GM12874 (cell line): Measurements from ENCODE around the gene FAM229B.

Source experiments
- TF ChIP-seq, protein P1 (sequence below): IDR thresholded peaks from 2 replicates; pipeline ENCODE4 v1.5.1; 2011; ENCODE audit warnings: low read depth, mild to moderate bottlenecking, control low read depth, low read length, moderate library complexity; ENCODE audit not compliant: insufficient read depth

The FAM229B gene

GRCh38 chr6:112085286-112086065, 1.9 kb upstream of the FAM229B start:
- TF ChIP-seq, protein P1, sequence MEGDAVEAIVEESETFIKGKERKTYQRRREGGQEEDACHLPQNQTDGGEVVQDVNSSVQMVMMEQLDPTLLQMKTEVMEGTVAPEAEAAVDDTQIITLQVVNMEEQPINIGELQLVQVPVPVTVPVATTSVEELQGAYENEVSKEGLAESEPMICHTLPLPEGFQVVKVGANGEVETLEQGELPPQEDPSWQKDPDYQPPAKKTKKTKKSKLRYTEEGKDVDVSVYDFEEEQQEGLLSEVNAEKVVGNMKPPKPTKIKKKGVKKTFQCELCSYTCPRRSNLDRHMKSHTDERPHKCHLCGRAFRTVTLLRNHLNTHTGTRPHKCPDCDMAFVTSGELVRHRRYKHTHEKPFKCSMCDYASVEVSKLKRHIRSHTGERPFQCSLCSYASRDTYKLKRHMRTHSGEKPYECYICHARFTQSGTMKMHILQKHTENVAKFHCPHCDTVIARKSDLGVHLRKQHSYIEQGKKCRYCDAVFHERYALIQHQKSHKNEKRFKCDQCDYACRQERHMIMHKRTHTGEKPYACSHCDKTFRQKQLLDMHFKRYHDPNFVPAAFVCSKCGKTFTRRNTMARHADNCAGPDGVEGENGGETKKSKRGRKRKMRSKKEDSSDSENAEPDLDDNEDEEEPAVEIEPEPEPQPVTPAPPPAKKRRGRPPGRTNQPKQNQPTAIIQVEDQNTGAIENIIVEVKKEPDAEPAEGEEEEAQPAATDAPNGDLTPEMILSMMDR = no peak

GRCh38 chr6:112086744-112087135, 651 bp upstream of the FAM229B start:
- TF ChIP-seq, protein P1 = no peak

DNA sequence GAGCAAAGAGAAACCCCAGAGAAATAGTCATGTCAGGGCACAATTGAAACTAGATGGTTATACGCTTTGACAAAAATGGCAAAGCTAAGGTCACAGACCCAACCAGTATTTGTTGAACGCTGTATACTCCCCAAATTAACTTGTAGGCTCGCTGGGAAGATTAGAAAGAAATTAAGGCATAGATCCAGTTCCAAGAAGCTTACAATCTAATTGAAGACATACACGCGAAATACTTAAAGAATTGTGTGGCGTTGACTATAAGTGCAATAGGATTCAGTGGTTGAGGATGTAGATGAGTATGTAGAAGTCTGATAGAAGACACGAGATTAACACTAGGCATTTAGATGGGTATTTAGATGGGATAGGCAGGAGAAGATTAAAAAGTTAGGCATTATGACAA, 525 bp downstream of the FAM229B start:
- TF ChIP-seq, protein P1 = no peak

- TF ChIP-seq, protein P1 = no peak
Observed at GRCh38 chr6:112096901-112097300, 9.5 kb downstream of the FAM229B start.

DNA sequence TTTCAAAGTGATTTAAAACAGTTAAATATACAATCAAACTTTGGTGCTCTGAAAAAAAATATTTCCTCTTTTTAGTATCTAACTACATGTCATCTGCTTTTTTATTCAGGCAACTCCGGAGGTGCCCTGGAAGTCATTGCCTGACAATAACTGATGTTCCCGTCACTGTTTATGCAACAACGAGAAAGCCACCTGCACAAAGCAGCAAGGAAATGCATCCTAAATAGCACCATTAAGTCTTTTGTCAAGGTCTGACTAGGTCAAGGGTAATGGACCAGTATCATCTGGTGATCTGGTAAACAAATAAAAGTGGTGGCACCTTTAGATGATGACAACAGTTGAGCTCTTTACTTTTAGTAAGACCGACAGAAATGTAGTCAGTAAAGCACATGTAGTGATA, 13.2 kb downstream of the FAM229B start:
- TF ChIP-seq, protein P1 = no peak

- TF ChIP-seq, protein P1 = no peak
Observed at GRCh38 chr6:112106562-112106961, 19.2 kb downstream of the FAM229B start.

- TF ChIP-seq, protein P1 = no peak
Observed at GRCh38 chr6:112109262-112109661, 21.9 kb downstream of the FAM229B start.
